Psoas muscle (tissue), 8 donors: ENCODE data around the gene HAPLN2. TPM values are rescaled to one million over a fixed set of nuclear protein-coding genes. Genes with fewer than 3 reads are reported as not detected.

Source experiments
- ATAC-seq, 4 donors: fragments of 200-7000 bp; cut with Tn5 transposase; one replicate each; pipeline ENCODE4 v1.9.1; 2020; ENCODE audit warnings: moderate library complexity in 3 of 4, mild to moderate bottlenecking in 2 of 4
- DNase-seq, 2 donors: peaks; one replicate each; pipeline ENCODE4 v3.0.0-alpha.2; 2020
- H3K27ac ChIP-seq: fragments of 200-600 bp; one replicate; pipeline ENCODE4 v1.8.0; 2022
- H3K27me3 ChIP-seq, 3 donors: fragments of 200-600 bp in 1 of 3; one replicate each; pipeline versions ENCODE4 v1.6.1 to v1.8.0; 2013 to 2022; ENCODE audit warnings: low read length in 2 of 3, mild to moderate bottlenecking in 2 of 3, moderate library complexity in 1 of 3; ENCODE audit not compliant: insufficient read depth in 3 of 3
- H3K36me3 ChIP-seq, 2 donors: fragments of 200-600 bp in 1 of 2; one replicate each; pipeline versions ENCODE4 v1.6.1 to v1.8.0; 2013 to 2022; ENCODE audit warnings: low read depth in 1 of 2, mild to moderate bottlenecking in 1 of 2, moderate library complexity in 1 of 2; ENCODE audit not compliant: insufficient read depth in 1 of 2
- H3K4me1 ChIP-seq: fragments of 200-600 bp; one replicate; pipeline ENCODE4 v1.8.0; 2022
- H3K4me3 ChIP-seq: fragments of 200-600 bp; one replicate; pipeline ENCODE4 v1.8.0; 2022; ENCODE audit warnings: mild to moderate bottlenecking
- H3K9me3 ChIP-seq: fragments of 200-600 bp; one replicate; pipeline ENCODE4 v1.8.0; 2022
- CTCF ChIP-seq: fragments of 200-600 bp; IDR thresholded peaks from one replicate; pipeline ENCODE4 v1.8.0; 2022; ENCODE audit warnings: antibody characterized with exemption
- WGBS, 3 donors: extraction: QIAGEN DNeasy Blood & Tissue Kit; methylation state at CpG; one replicate each; pipeline versions ENCODE4 v1.1.6 to v1.1.7; 2013; 5-methylcytosine and 5-hydroxymethylcytosine counted together
- intact Hi-C, 2 donors: fragments of 100-400 bp; cut with DNase I; formaldehyde crosslinking; loops; one replicate each; pipeline versions ENCODE4 v1.11.0 to v1.14.2; 2022
- polyA plus RNA-seq, 3 donors: library from polyadenylated mRNA; stranded (reverse); fragments of 200-250 nt; gene quantifications; one replicate each; pipeline ENCODE4 v1.2.3, GENCODE V29; 2013
- total RNA-seq, 4 donors: library from RNA; stranded (reverse); fragmentation: NEBNext Ultra II Directional in 2 of 4; extraction: Animal tissue kit (Norgen Biotek cat#: 25700) in 2 of 4; gene quantifications; one replicate each; pipeline versions ENCODE4 v1.2.1 to v1.2.4, GENCODE V29; 2021 to 2023
- donor health status: healthy with polysubstance abuse.
- donor health status: DM: no; HTN: no; CAD: no; lungs with moderate emphysema.
- donor health status: Bipolar disorder and iron deficiency.
- donor health status: healthy.
- donor health status: DM: yes; HTN: yes; CAD: no.
- donor health status: DM: no; HTN: no; CAD: no.
- donor health status: DM: no; HTN: no; CAD: no.
- donor health status: DM: yes; HTN: yes; CAD: no.

Gene HAPLN2
- total and polyA plus RNA-seq, 7 donors: 0.28 to 2.2 (median 0.61) TPM

DNA sequence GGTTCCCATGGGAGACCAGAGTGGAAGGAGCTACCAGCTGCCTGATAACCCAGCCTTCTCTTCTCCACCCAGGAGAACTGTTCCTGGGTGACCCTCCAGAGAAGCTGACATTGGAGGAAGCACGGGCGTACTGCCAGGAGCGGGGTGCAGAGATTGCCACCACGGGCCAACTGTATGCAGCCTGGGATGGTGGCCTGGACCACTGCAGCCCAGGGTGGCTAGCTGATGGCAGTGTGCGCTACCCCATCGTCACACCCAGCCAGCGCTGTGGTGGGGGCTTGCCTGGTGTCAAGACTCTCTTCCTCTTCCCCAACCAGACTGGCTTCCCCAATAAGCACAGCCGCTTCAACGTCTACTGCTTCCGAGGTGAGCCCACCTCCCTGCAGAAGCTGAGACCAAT is 29.3 kb downstream of the HAPLN2 start:
- ATAC-seq (no peak), DNase-seq (no peak)
- no peaks in the 10 kb centered on the region for H3K36me3 ChIP-seq
- H3K4me3 ChIP-seq: no peak overlapping the region
- H3K27me3 ChIP-seq: peaks cover 0 to 83% (median 17%) of the 10 kb centered on the region in 3 donors
- intact Hi-C loops: no loop called here
- H3K4me1 ChIP-seq: no peaks in the 10 kb centered on the region
- H3K9me3 ChIP-seq: no peaks in the 10 kb centered on the region
- no peak for TF ChIP-seq CTCF
- no peak overlapping the region for H3K27ac ChIP-seq
- 73 to 87% (median 75%) methylated on average over 10 of the region's 10 CpGs for WGBS, 3 donors

- 15 to 30% (median 15%) methylated on average over 2 of the region's 2 CpGs for WGBS, 3 donors
- DNase-seq (no peak), ATAC-seq (no peak)
- intact Hi-C loops: no loop called here
- peaks cover 0 to 83% (median 15%) of the 10 kb centered on the region in 3 donors for H3K27me3 ChIP-seq
- TF ChIP-seq CTCF: no peak
- no peaks in the 10 kb centered on the region for H3K9me3 ChIP-seq
- no peaks in the 10 kb centered on the region for H3K36me3 ChIP-seq
- H3K27ac ChIP-seq: no peak overlapping the region
- H3K4me1 ChIP-seq: no peaks in the 10 kb centered on the region
- no peak overlapping the region for H3K4me3 ChIP-seq
These were observed 29.7 kb downstream of the HAPLN2 start for GRCh38 chr1:156648951-156649350.

DNA sequence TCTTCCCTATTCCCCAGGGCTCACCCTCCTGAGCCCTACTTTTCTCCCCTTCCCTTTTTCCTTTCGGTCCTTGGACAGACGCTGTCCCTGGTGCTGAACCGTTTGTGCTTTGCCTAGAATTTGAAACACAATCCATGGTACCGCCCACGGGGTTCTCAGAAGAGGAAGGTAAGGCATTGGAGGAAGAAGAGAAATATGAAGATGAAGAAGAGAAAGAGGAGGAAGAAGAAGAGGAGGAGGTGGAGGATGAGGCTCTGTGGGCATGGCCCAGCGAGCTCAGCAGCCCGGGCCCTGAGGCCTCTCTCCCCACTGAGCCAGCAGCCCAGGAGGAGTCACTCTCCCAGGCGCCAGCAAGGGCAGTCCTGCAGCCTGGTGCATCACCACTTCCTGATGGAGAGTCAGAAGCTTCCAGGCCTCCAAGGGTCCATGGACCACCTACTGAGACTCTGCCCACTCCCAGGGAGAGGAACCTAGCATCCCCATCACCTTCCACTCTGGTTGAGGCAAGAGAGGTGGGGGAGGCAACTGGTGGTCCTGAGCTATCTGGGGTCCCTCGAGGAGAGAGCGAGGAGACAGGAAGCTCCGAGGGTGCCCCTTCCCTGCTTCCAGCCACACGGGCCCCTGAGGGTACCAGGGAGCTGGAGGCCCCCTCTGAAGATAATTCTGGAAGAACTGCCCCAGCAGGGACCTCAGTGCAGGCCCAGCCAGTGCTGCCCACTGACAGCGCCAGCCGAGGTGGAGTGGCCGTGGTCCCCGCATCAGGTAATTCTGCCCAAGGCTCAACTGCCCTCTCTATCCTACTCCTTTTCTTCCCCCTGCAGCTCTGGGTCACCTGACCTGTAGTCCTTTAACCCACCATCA is 33.1 kb downstream of the HAPLN2 start:
- no peak for TF ChIP-seq CTCF
- Histone ChIP-seq H3K27me3 (peaks cover 0 to 65% (median 10%) of the 10 kb centered on the region in 3 donors), H3K36me3 (no peaks in the 10 kb centered on the region), H3K4me3 (no peak overlapping the region), H3K4me1 (peaks cover 9% of the 10 kb centered on the region), H3K27ac (no peak overlapping the region), H3K9me3 (no peaks in the 10 kb centered on the region)
- ATAC-seq (no peak), DNase-seq (no peak)
- WGBS, 3 donors: 42 to 48% (median 44%) methylated on average over 15 to 16 of the region's 16 CpGs
- intact Hi-C loops: no loop called here

GRCh38 chr1:156652992-156653355 is 33.8 kb downstream of the HAPLN2 start:
- Histone ChIP-seq H3K36me3 (no peaks in the 10 kb centered on the region), H3K9me3 (no peaks in the 10 kb centered on the region), H3K27ac (no peak overlapping the region), H3K27me3 (peaks cover 0 to 60% (median 10%) of the 10 kb centered on the region in 3 donors), H3K4me1 (peaks cover 12% of the 10 kb centered on the region), H3K4me3 (no peak overlapping the region)
- ATAC-seq: no peak
- no peak for TF ChIP-seq CTCF
- 76 to 85% (median 78%) methylated on average over 9 of the region's 9 CpGs for WGBS, 3 donors
- intact Hi-C loops: no loop called here
- no peak for DNase-seq
